GM19099 (cell line): ENCODE measurements around the gene KLK7.

ENCODE experiments used
- POLR2A ChIP-seq: IDR thresholded peaks from 3 replicates; pipeline ENCODE4 v1.6.1; 2011; ENCODE audit warnings: low read depth; ENCODE audit not compliant: insufficient read length; ENCODE audit errors: extremely low read depth

The KLK7 gene

GRCh38 chr19:50983625-50984292 lies at the start of gene KLK7:
Gene KLK7, minus strand, starts transcription at chr19:50983917. Its CDS starts 1,518 bp downstream, at chr19:50982399.
- TF ChIP-seq POLR2A, result no peak

- TF ChIP-seq POLR2A, result no peak
Observed at GRCh38 chr19:51031880-51032225, 48.1 kb upstream of the KLK7 start.

DNA sequence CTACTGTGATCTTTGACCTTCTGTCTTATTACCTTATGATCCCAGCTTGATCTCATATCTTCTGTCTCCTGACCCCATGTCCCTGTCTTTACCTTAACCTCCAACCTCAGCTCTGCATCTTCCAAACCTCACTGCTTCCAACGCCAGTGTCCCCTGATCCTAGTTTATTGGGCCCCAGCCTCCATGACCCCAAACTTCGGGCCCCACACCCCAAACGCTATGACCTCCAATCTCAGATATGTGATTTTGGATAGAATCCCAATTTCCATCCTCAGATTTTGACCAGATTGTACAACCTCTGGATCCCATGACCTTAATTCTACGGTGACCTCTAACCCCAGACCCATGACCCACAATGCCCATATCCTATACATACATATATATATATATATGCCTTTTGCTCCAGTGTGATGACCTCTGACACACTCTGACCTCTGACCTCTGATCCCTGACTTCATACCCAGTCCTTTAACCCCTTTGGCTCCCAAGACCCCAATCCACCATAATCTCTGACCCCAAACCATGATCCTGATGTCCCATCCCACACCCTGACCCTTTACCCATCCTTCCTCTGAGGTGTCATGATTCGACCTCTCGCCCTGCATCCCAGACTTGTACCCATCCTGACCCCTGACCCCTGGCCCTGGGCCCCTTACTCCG lies 47.6 kb upstream of the KLK7 start:
- no peak for TF ChIP-seq POLR2A

DNA sequence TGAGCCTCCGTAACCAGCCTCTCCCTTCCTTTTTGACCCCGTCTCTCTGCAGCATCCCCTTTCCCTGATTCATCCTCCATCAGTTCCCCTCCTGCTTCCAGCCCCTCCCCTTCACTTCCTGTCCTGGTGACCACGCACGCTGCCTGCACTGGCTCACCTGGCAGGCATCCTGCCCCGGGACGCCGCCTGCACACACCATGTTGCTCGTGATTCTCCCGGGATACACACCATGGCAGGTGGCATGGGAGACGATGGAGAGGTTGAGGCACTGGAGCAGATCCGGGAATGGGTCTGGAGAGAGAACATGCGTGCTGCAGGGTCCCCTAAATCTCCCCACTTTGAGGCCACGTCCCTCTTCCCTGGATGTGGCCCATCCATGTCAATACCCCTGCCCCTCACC lies 46.9 kb upstream of the KLK7 start:
- no peak for TF ChIP-seq POLR2A

DNA sequence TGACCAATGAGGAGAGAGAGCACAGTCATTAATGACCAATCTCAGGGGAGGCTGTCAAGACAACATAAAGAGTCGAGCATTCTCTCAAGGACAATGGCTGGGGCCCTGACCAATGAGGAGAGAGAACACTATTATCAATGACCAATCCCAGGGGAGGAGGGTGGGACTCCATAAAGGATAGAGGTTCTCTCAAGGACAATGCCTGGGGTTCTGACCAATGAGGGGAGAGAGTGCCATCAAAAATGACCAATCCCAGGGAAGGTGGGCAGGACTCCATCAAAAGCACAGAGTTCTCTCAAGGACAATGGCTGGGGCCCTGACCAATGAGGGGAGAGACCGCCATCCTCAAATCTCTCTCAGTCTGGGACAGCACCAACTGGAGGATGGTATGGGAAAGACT lies 46.0 kb upstream of the KLK7 start:
- no peak for TF ChIP-seq POLR2A

DNA sequence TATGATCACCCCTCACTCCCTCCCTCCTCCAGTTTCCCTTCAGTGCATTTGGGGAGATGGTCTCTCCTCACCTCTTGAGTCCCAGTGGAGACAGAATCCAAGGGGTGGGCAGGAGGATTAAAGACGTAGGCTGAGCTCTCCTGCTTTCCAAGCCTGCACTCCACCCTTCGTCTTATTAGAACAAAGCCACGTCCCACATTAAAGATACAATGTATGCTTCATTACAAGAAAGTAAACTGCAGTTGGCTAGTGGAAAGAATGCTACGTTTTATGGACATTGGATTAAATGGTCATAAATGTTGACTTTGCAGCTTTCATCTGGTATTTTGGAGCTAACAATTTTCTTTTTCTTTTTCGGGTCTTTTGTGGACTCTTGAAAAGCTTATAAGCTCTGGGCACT lies 44.2 kb upstream of the KLK7 start:
- TF ChIP-seq POLR2A, result no peak

DNA sequence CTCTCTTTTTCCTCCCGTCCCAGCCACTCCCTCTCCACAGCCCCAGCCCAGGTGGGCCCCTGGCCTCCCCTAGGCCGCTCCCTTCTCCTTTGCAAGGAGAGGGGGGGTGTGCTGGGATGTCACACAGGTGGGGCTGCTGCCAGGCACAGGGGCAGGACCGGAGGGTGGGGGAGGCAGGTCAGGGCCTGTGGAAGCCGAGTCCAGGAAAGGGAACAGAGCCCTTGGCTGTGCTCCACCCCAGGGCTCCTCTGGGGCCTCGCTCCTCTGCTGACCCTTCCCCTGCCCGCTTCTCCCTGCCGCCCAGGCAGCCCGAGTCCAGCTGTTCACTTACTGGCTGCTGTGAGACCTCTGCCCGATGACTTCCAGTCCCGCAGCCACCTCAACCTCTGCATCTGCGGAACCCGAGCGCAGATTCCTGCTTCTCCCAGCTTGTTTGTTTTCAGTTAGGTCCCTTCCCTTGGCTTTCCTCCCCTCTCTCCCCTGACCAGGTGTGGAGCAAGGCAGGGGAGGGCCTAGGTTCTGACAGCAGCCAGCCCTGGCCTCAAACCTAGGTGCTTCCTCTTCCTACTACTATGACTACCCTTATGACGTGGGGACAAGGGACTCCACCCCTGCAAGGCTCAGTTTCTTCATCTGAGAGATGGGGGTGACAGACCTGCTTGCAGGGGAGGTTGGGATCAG lies 43.5 kb upstream of the KLK7 start:
- TF ChIP-seq POLR2A, result no peak

DNA sequence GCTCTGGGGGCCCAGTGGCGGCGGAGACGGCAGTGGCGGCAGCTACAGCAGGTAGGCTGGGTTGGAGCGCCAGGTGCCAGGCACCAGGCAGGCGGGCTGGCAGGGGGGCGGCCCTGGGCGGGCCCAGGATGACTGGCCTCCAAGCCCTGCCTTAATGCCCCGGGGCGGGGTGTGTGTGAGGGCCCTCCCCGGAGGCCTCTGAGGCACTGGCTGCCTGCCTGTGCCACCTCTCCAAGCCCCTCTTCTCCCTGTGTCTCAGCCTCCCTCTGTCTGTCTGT lies 42.8 kb upstream of the KLK7 start, which contains the start of gene KLK11:
TSS of gene KLK11 (minus strand) at position 63 of the 278 bp plus-strand sequence. CDS start 985 bp downstream, outside the sequence.
- TF ChIP-seq POLR2A, result no peak

GRCh38 chr19:51025809-51026553 lies 42.3 kb upstream of the KLK7 start:
- no peak for TF ChIP-seq POLR2A

DNA sequence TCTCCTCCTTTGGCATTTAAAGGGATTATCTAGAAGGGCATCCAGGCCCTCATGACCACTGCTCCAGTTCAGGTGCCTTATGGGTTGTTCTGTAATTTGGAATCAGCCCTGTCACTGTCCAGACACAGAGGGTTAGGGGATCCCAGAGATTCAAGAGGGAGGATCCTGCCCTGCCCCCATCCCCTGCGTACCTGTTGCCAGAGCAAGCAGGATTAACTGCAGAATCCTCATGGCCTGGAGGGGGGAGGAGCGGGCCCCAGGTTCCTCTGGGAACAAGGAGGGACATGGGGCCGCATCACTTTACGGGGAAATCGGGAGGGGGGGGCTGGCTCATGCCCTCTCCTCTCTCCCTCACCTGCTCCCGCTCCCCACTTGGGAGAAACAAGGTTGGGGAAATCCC lies 41.7 kb upstream of the KLK7 start:
- no peak for TF ChIP-seq POLR2A

GRCh38 chr19:51024924-51025323 lies 41.2 kb upstream of the KLK7 start:
- no peak for TF ChIP-seq POLR2A

DNA sequence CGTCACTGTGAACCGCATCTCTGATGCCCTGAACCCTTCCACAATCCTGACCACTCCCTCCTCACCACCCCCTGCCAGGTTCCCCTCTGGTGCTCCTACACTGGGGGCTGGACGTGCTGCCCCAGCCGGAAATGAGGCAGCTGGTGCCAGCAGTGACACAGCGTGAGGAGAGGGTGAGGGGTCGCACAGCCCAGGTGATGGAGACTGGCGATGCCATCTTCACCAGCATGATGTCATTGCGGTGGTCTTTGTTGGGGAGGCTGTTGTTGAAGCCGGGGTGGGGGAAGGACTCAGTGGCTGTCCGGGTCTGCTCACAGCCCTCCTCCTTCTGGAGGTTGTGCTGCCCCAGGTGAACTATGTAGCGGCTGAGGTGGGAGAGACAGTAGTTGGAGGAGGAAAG lies 40.2 kb upstream of the KLK7 start:
- no peak for TF ChIP-seq POLR2A

- no peak for TF ChIP-seq POLR2A
Observed at GRCh38 chr19:51022526-51022925, 38.8 kb upstream of the KLK7 start.

DNA sequence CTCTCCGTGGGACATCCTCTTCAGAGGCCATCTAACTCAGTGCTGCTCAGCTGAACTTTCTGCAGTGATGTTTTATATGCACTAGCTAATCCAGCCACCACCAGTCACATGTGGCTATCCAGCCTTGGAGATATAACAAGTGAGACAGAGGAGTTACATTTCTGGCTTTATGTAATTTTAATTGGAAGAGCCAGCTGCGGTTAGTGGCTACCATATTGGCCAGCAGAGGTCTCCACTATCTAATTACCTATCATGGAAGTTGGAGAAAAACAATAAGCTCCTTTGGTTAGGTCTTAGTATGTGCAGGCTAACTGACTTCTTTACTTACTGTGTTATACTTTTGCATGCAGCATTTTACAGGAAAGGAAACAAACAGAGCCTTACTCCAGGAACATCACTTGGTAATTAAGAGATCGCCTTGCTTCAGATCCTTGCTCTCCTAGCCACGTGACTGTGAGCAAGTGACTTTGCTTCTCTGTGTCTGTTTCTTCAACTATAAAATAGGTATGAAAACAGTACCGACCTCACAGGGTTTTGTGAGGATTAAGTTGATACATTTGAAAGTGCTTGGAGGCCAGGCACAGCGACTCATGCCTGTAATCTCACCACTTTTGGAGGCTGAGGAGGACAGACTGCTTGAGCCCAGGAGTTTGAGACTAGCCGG lies 37.4 kb upstream of the KLK7 start:
- TF ChIP-seq POLR2A, result no peak

GRCh38 chr19:51019544-51019925 lies 35.8 kb upstream of the KLK7 start, which contains the start of gene KLK10:
Gene KLK10, minus strand, starts transcription at chr19:51019709. Its CDS starts 579 bp downstream, at chr19:51019130.
- TF ChIP-seq POLR2A, result no peak
